ENCODE data around the gene DFFA. TPM values are rescaled to one million over a fixed set of nuclear protein-coding genes. Genes with fewer than 3 reads are reported as not detected.

The DFFA gene, protein sequence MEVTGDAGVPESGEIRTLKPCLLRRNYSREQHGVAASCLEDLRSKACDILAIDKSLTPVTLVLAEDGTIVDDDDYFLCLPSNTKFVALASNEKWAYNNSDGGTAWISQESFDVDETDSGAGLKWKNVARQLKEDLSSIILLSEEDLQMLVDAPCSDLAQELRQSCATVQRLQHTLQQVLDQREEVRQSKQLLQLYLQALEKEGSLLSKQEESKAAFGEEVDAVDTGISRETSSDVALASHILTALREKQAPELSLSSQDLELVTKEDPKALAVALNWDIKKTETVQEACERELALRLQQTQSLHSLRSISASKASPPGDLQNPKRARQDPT
- 40.2 and 49.1 TPM in 2 replicates for total RNA-seq

DNA sequence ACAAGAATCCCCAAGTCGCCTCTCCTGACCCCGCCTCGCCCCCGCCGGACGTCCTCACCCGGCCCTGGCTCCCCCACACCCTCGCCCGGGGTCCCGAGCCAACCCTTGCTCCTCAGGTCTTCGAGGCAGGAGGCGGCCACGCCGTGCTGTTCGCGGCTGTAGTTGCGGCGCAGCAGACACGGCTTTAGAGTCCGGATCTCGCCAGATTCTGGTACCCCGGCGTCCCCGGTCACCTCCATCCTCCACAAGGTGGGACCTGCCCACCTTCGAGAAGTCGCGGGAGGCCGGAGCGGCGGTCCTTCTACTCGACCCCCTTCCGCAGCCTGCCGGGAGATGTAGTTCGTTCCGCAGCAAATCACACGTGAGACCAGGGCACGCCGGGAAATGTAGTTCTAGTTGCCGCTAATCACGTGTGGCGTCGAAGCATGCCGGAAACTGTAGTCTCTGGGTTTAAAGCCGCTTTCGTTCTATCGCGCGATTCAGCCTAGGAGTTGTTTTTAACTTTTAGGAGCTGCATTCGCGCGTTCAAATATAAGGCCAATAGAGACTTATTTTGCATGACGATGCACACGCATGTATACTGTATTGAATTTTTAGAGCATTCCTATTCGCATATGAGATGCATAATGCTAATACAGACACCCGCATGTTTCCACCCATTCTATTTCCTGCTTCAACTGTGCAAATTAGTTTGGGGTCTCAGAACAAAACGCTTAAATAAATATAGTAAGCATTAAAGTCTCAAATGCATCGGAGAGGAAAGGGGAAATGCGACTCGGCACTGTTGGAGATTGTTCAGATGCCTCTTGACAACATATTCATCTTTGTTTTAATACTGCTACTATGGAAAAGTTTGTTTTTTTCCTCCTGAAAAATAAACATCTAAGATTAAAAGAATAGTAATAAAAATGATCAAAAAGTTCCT is at the start of gene DFFA:
Gene DFFA, minus strand, starts transcription at position 310 of the 925 bp plus-strand sequence. Its CDS starts 71 bp downstream, at position 239.

DNA sequence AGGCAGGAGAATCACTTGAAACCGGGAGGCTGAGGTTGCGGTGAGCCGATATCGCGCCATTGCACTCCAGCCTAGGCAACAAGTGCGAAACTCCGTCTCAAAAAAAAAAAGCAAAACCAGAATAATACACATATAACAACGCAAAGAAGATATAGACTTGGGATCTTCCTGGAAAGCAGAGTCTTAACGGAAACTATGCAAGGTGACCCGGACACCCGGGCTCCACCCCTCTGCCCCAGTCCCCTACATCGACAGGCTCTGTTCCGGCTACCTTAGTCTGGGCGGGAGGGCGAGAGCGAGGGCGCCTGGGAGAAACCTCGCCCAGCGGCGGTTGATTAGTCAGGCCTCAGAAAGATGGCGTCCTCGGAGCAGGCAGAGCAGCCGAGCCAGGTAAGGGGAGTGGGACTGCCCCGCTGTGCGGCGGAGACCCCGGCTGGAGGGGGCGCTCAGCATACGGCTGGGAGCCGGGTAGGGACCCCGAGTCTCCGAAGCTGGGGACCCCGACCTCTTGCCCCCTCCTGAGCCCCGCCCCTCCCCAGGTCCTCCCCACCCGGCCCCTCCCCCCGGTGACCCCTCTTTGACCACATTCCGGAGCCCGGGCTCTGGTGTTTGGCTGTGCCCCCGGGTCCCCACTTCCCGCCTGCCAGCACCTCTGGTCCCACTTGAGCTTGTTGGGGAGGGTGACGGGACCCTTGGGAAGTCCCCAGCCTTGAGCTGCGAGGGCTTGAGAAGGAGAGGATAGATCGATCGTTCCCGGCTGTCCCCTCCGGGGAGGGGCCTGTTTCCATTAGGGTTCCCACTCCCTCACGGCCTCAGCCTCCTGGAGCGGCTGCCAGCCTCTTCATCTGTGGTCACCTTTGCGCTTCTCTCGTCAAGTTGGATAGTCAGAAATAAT is 2.5 kb upstream of the DFFA start, which contains the start of gene PEX14:
Gene PEX14, plus strand, starts transcription at position 338 of the 895 bp plus-strand sequence. Its CDS starts 17 bp downstream, at position 355.

DNA sequence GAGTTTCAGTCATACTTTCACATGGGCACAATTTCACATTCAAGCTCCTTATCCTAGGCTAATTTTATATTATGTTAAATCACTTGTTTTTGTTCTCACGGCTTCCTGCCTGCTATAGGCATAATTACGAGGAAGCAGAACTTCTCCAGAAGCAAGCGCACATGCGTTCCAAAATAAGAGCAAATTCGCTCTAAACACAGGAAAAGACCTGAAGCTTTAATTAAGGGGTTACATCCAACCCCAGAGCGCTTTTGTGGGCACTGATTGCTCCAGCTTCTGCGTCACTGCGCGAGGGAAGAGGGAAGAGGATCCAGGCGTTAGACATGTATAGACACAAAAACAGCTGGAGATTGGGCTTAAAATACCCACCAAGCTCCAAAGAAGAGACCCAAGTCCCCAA is 22.6 kb downstream of the DFFA start, which contains the start of gene CORT:
Gene CORT, plus strand, starts transcription at position 281 of the 400 bp plus-strand sequence. CDS start 193 bp downstream, outside the sequence.

DNA sequence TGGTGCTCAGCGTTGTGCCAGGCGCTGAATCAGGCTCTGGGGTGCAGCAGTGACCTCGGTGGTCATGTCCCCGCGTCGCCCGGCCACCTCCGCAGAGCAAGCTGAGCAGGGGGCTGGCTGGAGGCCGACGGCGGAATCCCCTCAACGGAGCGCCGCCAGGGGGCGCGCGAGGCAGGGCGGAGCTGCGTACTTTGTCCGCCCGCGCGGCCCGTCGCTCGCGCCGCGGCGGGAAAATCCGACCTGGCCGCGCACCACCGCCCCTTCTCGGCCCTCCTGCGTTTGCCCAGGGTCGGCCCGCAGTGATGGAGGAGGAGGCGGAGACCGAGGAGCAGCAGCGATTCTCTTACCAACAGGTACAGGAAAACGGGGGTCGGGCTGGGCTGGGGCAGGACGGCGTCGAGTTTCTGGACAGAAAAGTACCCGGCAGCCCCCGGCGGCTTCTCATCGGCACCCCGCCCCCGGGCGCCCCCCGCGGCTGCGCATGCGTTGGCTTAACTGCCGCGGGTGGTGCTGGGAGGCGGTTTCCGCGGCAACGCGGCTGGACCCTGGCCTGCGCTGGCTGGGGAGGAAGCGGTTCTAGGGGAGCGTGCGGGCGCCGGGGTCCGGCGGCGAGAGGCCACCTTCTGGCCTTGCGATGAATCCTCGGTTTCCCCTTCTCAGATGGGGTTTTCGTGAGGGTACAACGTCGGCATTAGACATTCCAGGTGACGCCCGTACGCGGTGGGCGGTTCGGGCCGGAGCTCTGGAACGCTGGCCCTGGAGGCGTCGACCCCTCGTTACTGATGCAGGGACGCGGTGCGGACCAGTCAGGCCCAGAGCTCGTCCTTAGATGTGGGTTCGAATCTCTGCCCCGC is 41.9 kb downstream of the DFFA start, which contains the start of gene CENPS:
Gene CENPS, plus strand, starts transcription at position 218 of the 854 bp plus-strand sequence. Its CDS starts 85 bp downstream, at position 303.

Other genes with a start within 250 kb of the DFFA start
- gene PGD, start 73.5 kb downstream of the DFFA start, total RNA-seq, result 78.5 and 156 TPM in 2 replicates
- 11.1 and 11.3 TPM in 2 replicates for gene CENPS, start 42.1 kb downstream of the DFFA start, total RNA-seq
- gene CORT, start 22.5 kb downstream of the DFFA start, total RNA-seq, result 0.33 and 0.43 TPM in 2 replicates
- gene PEX14, start 2.4 kb upstream of the DFFA start, total RNA-seq, result 13.4 and 14.3 TPM in 2 replicates